Measurements from ENCODE around the gene EPM2A.
"Not testable (repeated sequence)": the region's sequence is repeated elsewhere in the genome, so short reads cannot be mapped to it uniquely, and the experiment has no call there.

Gene EPM2A

DNA sequence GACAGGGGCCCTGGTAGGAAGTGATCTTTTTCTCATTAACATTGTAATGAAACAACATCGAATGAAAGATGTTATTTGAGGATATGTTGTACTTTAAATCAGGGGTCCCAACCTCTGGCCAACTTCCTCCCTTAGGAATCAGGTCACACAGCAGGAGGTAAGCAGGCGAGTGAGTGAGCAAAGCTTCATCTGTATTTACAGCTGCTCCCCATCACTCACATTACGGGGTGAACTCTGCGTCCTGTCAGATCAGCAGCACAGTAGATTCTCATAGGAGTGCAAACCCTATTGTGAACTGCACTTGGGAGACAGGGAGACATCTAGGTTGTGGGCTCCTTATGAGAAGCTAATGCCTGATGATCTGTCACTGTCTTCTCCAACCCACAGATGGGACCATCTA is 19.9 kb downstream of the EPM2A start:
- no peak for DNase-seq
- H3K9me3 ChIP-seq (ENCODE audit: control insufficient read depth, low read length), result no peaks in the 10 kb centered on the region

DNA sequence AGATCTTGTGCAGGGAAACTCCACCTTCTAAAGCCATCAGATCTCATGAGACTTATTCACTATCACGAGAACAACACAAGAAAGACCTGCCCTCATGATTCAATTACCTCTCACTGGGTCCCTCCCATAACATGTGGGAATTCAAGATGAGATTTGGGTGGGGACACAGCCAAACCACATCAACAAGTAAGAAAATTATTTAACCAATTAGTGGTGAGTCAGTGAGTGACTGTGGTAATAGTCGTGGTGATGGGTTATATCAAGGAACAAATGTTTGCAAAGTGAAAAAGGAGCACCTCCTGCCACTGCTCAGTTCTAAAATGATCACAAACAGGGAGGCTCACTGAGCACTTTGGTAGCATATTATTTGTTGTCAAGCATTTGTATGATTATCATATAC is 20.6 kb downstream of the EPM2A start:
- H3K9me3 ChIP-seq (ENCODE audit: control insufficient read depth, low read length), result no peaks in the 10 kb centered on the region
- no peaks in the 10 kb centered on the region for H3K27me3 ChIP-seq (replicated peaks; ENCODE audit: control insufficient read depth, insufficient read depth, low read length, poor library complexity, severe bottlenecking)
- no peak overlapping the region for H3K4me3 ChIP-seq (ENCODE audit: insufficient read depth, low read depth, low read length, poor library complexity, severe bottlenecking)
- H3K27ac ChIP-seq (ENCODE audit: insufficient read depth, low read length, poor library complexity, severe bottlenecking), result no peak overlapping the region
- no peaks in the 10 kb centered on the region for H3K4me1 ChIP-seq (ENCODE audit: control insufficient read depth, insufficient read depth, low read length, poor library complexity, severe bottlenecking)
- H3K36me3 ChIP-seq (ENCODE audit: control insufficient read depth, insufficient read depth, low read length), result no peaks in the 10 kb centered on the region
- DNase-seq, result no peak

More for the DNA sequence above, 19.9 kb downstream of the EPM2A start:
- Histone ChIP-seq H3K4me3 (ENCODE audit: insufficient read depth, low read depth, low read length, poor library complexity, severe bottlenecking) (no peak overlapping the region), H3K36me3 (ENCODE audit: control insufficient read depth, insufficient read depth, low read length) (no peaks in the 10 kb centered on the region), H3K27ac (ENCODE audit: insufficient read depth, low read length, poor library complexity, severe bottlenecking) (no peak overlapping the region), H3K4me1 (ENCODE audit: control insufficient read depth, insufficient read depth, low read length, poor library complexity, severe bottlenecking) (no peaks in the 10 kb centered on the region), H3K27me3 (replicated peaks; ENCODE audit: control insufficient read depth, insufficient read depth, low read length, poor library complexity, severe bottlenecking) (no peaks in the 10 kb centered on the region)

DNA sequence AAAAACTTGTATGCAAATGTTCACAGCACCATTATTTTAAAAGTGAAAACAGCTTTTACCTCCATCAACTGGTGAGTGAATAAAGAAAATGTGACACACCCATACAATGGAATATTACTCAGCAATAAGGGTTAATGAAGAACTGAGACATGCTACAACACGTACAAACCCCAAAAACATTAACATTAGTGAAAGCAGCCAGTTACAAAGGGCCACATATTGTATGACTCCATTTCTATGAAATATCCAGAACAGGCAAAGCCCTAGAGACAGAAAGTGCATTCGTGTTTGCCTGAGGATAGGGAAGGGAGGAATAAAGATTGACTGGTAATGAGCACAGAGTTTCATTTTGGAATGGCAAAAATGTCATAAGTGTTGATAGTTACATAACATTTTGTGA is 21.5 kb downstream of the EPM2A start:
- no peaks in the 10 kb centered on the region for H3K4me1 ChIP-seq (ENCODE audit: control insufficient read depth, insufficient read depth, low read length, poor library complexity, severe bottlenecking)
- H3K4me3 ChIP-seq (ENCODE audit: insufficient read depth, low read depth, low read length, poor library complexity, severe bottlenecking), result no peak overlapping the region
- no peaks in the 10 kb centered on the region for H3K36me3 ChIP-seq (ENCODE audit: control insufficient read depth, insufficient read depth, low read length)
- no peaks in the 10 kb centered on the region for H3K27me3 ChIP-seq (replicated peaks; ENCODE audit: control insufficient read depth, insufficient read depth, low read length, poor library complexity, severe bottlenecking)
- H3K27ac ChIP-seq (ENCODE audit: insufficient read depth, low read length, poor library complexity, severe bottlenecking), result no peak overlapping the region
- no peaks in the 10 kb centered on the region for H3K9me3 ChIP-seq (ENCODE audit: control insufficient read depth, low read length)
- no peak for DNase-seq

DNA sequence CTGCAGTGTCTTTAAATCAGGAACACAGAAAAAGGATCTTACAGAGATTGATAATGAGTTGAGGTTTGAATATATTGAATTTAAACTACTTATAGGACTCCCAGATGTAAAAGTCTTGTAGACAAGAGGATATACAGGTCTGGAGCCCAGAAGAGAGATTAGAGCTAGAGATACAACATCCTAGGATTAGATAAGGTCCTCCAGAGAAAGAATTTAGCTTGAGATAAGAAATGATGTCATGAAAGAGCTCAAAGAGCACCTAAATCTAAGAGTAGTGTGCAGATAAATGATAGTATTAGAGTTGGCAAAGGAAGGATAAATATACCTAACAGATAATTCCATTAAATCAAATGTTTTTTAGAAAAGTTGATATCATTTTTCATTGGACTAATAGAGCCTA is 23.9 kb downstream of the EPM2A start:
- DNase-seq, result no peak
- H3K4me3 ChIP-seq (ENCODE audit: insufficient read depth, low read depth, low read length, poor library complexity, severe bottlenecking), result no peak overlapping the region
- H3K27me3 ChIP-seq (replicated peaks; ENCODE audit: control insufficient read depth, insufficient read depth, low read length, poor library complexity, severe bottlenecking), result no peaks in the 10 kb centered on the region
- H3K36me3 ChIP-seq (ENCODE audit: control insufficient read depth, insufficient read depth, low read length), result no peaks in the 10 kb centered on the region
- H3K27ac ChIP-seq (ENCODE audit: insufficient read depth, low read length, poor library complexity, severe bottlenecking), result no peak overlapping the region
- no peaks in the 10 kb centered on the region for H3K9me3 ChIP-seq (ENCODE audit: control insufficient read depth, low read length)
- H3K4me1 ChIP-seq (ENCODE audit: control insufficient read depth, insufficient read depth, low read length, poor library complexity, severe bottlenecking), result no peaks in the 10 kb centered on the region

DNA sequence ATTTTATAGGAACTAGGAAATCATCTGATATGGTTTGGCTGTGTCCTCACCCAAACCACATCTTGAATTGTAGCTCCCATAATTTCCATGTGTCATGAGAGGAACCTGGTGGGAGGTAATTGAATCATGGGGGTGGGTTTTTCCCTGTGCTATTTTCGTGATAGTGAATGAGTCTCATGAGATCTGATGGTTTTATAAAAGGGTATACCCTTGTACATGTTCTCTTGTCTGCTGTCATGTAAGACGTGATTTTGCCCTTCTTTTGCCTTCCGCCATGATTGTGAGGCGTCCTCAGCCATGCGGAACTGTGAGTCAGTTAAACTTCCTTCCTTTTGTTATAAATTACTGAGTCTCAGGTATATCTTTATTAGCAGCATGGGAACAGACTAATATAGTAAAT is 27.9 kb downstream of the EPM2A start:
- Histone ChIP-seq H3K9me3 (ENCODE audit: control insufficient read depth, low read length) (no peaks in the 10 kb centered on the region), H3K4me3 (ENCODE audit: insufficient read depth, low read depth, low read length, poor library complexity, severe bottlenecking) (no peak overlapping the region), H3K4me1 (ENCODE audit: control insufficient read depth, insufficient read depth, low read length, poor library complexity, severe bottlenecking) (peaks cover 3% of the 10 kb centered on the region), H3K27me3 (replicated peaks; ENCODE audit: control insufficient read depth, insufficient read depth, low read length, poor library complexity, severe bottlenecking) (no peaks in the 10 kb centered on the region), H3K36me3 (ENCODE audit: control insufficient read depth, insufficient read depth, low read length) (no peaks in the 10 kb centered on the region), H3K27ac (ENCODE audit: insufficient read depth, low read length, poor library complexity, severe bottlenecking) (no peak overlapping the region)
- DNase-seq, result no peak

DNA sequence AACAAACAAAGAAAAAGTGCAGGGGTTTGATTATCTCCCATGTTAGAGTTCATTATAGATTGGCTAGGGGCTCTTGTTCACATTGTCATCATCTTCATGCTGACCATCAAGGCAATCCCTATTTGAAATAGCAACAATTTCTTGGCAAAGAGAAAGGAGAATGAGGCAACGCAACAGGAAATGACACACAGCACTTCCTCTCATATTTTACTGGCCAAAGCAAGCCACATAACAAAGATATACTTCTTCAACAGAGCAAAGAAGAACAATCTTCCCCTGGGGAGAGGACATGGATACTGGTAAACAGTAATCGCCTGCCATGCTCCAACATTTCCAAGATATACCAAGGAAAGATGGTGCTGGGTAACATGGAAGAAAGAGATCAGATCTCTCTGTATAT is 29.8 kb downstream of the EPM2A start:
- H3K27ac ChIP-seq (ENCODE audit: insufficient read depth, low read length, poor library complexity, severe bottlenecking), result no peak overlapping the region
- H3K9me3 ChIP-seq (ENCODE audit: control insufficient read depth, low read length), result no peaks in the 10 kb centered on the region
- H3K4me1 ChIP-seq (ENCODE audit: control insufficient read depth, insufficient read depth, low read length, poor library complexity, severe bottlenecking), result peaks cover 3% of the 10 kb centered on the region
- no peaks in the 10 kb centered on the region for H3K27me3 ChIP-seq (replicated peaks; ENCODE audit: control insufficient read depth, insufficient read depth, low read length, poor library complexity, severe bottlenecking)
- H3K4me3 ChIP-seq (ENCODE audit: insufficient read depth, low read depth, low read length, poor library complexity, severe bottlenecking), result no peak overlapping the region
- no peaks in the 10 kb centered on the region for H3K36me3 ChIP-seq (ENCODE audit: control insufficient read depth, insufficient read depth, low read length)
- DNase-seq, result no peak

DNA sequence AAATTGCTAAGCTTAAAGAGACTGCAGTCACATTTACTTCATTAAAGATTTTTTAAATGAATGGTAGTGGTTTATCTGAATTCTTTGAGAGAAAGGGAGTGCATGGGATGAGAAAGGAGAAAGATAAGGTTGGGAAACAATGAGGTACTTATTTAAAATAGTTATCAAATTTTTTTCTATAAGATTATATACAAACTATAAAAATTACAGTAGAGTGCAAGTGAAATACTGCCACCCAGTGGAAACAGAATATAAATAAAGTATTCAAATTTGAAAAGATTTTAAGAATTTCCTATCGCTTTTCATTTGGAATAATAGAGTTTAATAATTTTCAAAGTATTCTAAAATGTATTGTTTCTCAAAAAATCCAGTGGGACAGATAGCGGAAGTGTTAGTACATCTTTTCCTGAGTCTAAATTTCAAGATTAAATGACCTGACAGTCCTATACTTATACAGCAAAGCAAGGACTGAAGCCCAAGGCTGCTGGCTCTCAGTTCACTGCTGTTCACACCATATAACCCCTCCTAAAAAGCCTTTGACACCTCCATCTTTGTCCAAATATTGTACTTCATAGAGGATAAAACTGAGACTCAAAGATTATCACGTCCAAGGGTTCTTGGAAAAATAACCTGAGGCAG is 31.1 kb downstream of the EPM2A start:
- no peak for DNase-seq

DNA sequence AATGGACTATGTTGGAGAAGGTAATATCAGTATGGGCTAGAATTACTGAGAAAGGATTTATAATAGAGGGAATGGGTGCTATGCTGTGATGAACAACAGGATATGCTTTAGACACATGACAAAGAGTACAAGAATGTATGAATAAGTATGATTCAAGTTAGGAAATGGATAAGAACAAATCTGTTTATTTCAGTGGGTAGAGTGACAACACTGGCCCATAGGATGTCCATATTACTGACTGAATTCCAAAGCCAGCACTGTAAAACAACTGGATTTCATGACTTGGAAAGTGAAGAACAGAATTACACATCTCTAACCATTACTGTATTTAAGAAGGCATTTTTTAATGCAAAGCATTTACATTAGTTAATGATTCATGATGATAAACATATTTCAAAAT is 35.9 kb downstream of the EPM2A start:
- Histone ChIP-seq H3K4me3 (ENCODE audit: insufficient read depth, low read depth, low read length, poor library complexity, severe bottlenecking) (no peak overlapping the region), H3K27me3 (replicated peaks; ENCODE audit: control insufficient read depth, insufficient read depth, low read length, poor library complexity, severe bottlenecking) (no peaks in the 10 kb centered on the region), H3K27ac (ENCODE audit: insufficient read depth, low read length, poor library complexity, severe bottlenecking) (no peak overlapping the region), H3K9me3 (ENCODE audit: control insufficient read depth, low read length) (no peaks in the 10 kb centered on the region), H3K36me3 (ENCODE audit: control insufficient read depth, insufficient read depth, low read length) (no peaks in the 10 kb centered on the region), H3K4me1 (ENCODE audit: control insufficient read depth, insufficient read depth, low read length, poor library complexity, severe bottlenecking) (no peaks in the 10 kb centered on the region)
- no peak for DNase-seq

More for the DNA sequence above, 31.1 kb downstream of the EPM2A start:
- H3K4me1 ChIP-seq (ENCODE audit: control insufficient read depth, insufficient read depth, low read length, poor library complexity, severe bottlenecking), result peaks cover 3% of the 10 kb centered on the region
- no peak overlapping the region for H3K27ac ChIP-seq (ENCODE audit: insufficient read depth, low read length, poor library complexity, severe bottlenecking)
- H3K9me3 ChIP-seq (ENCODE audit: control insufficient read depth, low read length), result no peaks in the 10 kb centered on the region
- no peak overlapping the region for H3K4me3 ChIP-seq (ENCODE audit: insufficient read depth, low read depth, low read length, poor library complexity, severe bottlenecking)
- no peaks in the 10 kb centered on the region for H3K36me3 ChIP-seq (ENCODE audit: control insufficient read depth, insufficient read depth, low read length)
- H3K27me3 ChIP-seq (replicated peaks; ENCODE audit: control insufficient read depth, insufficient read depth, low read length, poor library complexity, severe bottlenecking), result no peaks in the 10 kb centered on the region

DNA sequence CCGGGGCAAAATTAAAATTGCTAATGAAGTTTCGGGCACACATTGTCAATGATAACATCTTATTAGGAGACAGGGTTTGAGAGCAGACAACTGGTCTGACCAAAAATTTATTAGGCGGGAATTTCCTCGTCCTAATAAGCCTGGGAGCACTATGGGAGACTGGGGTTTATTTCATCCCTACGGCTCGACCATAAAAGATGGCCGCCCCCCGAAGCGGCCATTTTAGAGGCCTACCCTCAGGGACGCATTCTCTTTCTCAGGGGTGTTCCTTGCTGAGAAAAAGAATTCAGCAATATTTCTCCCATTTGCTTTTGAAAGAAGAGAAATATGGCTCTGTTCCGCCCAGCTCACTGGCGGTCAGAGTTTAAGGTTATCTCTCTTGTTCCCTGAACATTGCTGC is 37.9 kb downstream of the EPM2A start:
- not testable (repeated sequence) for H3K27me3 ChIP-seq (replicated peaks; ENCODE audit: control insufficient read depth, insufficient read depth, low read length, poor library complexity, severe bottlenecking); DNase-seq; H3K9me3 ChIP-seq (ENCODE audit: control insufficient read depth, low read length); H3K27ac ChIP-seq (ENCODE audit: insufficient read depth, low read length, poor library complexity, severe bottlenecking); H3K36me3 ChIP-seq (ENCODE audit: control insufficient read depth, insufficient read depth, low read length); H3K4me1 ChIP-seq (ENCODE audit: control insufficient read depth, insufficient read depth, low read length, poor library complexity, severe bottlenecking); H3K4me3 ChIP-seq (ENCODE audit: insufficient read depth, low read depth, low read length, poor library complexity, severe bottlenecking)

DNA sequence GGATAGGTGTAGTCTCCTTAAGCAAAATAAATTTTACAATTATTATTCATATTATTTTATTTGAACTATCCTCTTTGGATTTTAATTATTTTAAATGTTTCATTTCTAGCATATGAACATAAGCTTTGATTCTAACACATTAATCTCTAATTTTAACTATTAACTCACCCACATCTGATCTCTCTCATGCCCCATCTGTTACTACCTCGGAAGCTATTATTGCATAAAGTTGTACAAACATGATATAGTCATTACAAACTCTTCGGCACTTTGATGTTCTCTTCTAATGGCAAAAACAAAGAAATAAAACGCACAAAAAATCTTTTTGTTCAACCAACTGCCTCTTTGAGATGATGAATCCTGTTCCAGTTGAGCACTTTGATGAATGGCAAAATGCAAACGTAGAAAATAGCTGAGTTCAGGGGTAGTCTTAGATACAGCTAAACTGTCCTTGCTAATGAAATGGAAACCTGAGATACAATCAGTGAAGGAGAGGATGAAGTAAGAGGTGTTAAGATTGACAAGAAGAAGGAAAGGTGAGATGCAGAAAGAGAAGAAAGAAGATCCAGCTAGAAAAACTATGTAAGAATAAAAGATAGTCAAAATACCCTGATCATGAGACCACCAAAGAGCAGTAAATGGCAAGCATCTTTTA is 41.1 kb downstream of the EPM2A start:
- H3K36me3 ChIP-seq (ENCODE audit: control insufficient read depth, insufficient read depth, low read length), result no peaks in the 10 kb centered on the region
- no peak overlapping the region for H3K4me3 ChIP-seq (ENCODE audit: insufficient read depth, low read depth, low read length, poor library complexity, severe bottlenecking)
- no peaks in the 10 kb centered on the region for H3K27me3 ChIP-seq (replicated peaks; ENCODE audit: control insufficient read depth, insufficient read depth, low read length, poor library complexity, severe bottlenecking)
- no peaks in the 10 kb centered on the region for H3K4me1 ChIP-seq (ENCODE audit: control insufficient read depth, insufficient read depth, low read length, poor library complexity, severe bottlenecking)
- no peak for DNase-seq
- H3K27ac ChIP-seq (ENCODE audit: insufficient read depth, low read length, poor library complexity, severe bottlenecking), result no peak overlapping the region
- no peaks in the 10 kb centered on the region for H3K9me3 ChIP-seq (ENCODE audit: control insufficient read depth, low read length)
